IPS-18c (cell line): ENCODE data around the gene PNKD.

ENCODE experiments used
- H3K4me3 ChIP-seq: 2 replicates; pipeline ENCODE4 v1.7.0; 2013; ENCODE audit warnings: low read depth, mild to moderate bottlenecking, low read length, moderate library complexity; ENCODE audit not compliant: insufficient read depth
- H3K9me3 ChIP-seq: one replicate; pipeline ENCODE4 v1.6.1; 2013; ENCODE audit warnings: mild to moderate bottlenecking, low read length, moderate library complexity; ENCODE audit not compliant: control insufficient read depth, insufficient read depth

PNKD gene

GRCh38 chr2:218392459-218392858, 122.1 kb downstream of the PNKD start:
- Histone ChIP-seq H3K9me3 (no peaks in the 10 kb centered on the region), H3K4me3 (no peak overlapping the region)

- peaks cover 2% of the 10 kb centered on the region for H3K9me3 ChIP-seq
- H3K4me3 ChIP-seq: no peak overlapping the region
Measured at GRCh38 chr2:218392891-218393462, 122.7 kb downstream of the PNKD start.

- no peak overlapping the region for H3K4me3 ChIP-seq
Measured at GRCh38 chr2:218393750-218394290, 123.5 kb downstream of the PNKD start.

GRCh38 chr2:218394298-218395089, 124.2 kb downstream of the PNKD start:
- H3K9me3 ChIP-seq: peaks cover 2% of the 10 kb centered on the region
- H3K4me3 ChIP-seq: no peak overlapping the region

More at GRCh38 chr2:218393750-218394290, 123.5 kb downstream of the PNKD start:
- peaks cover 2% of the 10 kb centered on the region for H3K9me3 ChIP-seq

- Histone ChIP-seq H3K4me3 (no peak overlapping the region), H3K9me3 (peaks cover 2% of the 10 kb centered on the region)
Measured at GRCh38 chr2:218395090-218395444, 124.7 kb downstream of the PNKD start.

- peaks cover 2% of the 10 kb centered on the region for H3K9me3 ChIP-seq
Measured at GRCh38 chr2:218395456-218395825, 125.1 kb downstream of the PNKD start.

GRCh38 chr2:218395826-218396687, 125.7 kb downstream of the PNKD start:
- Histone ChIP-seq H3K4me3 (peak overlapping the region; percentile 96), H3K9me3 (peaks cover 2% of the 10 kb centered on the region)

More at GRCh38 chr2:218395456-218395825, 125.1 kb downstream of the PNKD start:
- peak overlapping the region; percentile 96 for H3K4me3 ChIP-seq
